HL-60 (cell line): ENCODE measurements around the gene TTYH3.

Source experiments
- DNase-seq, 2 experiments: peaks; one replicate each; pipeline ENCODE4 v3.0.0-alpha.2; 2010 to 2020; ENCODE audit warnings: low read depth in 1 of 2, low spot score in 1 of 2
- H3K27ac ChIP-seq: fragments of 250-450 bp; sonication (Bioruptor Pico); replicated peaks from 2 replicates; pipeline ENCODE4 v1.5.1; 2020; ENCODE audit warnings: mild to moderate bottlenecking, moderate library complexity
- H3K27me3 ChIP-seq: fragments of 250-450 bp; sonication (Bioruptor Pico); 2 replicates; pipeline ENCODE4 v1.5.1; 2021; ENCODE audit warnings: mild to moderate bottlenecking, moderate library complexity; ENCODE audit not compliant: insufficient read depth, poor library complexity, severe bottlenecking
- H3K4me3 ChIP-seq: replicated peaks from 2 replicates; pipeline ENCODE4 v1.5.1; 2011; ENCODE audit warnings: mild to moderate bottlenecking, control low read depth, low read length; ENCODE audit not compliant: insufficient read depth
- GABPA ChIP-seq: IDR thresholded peaks from 2 replicates; pipeline ENCODE4 v1.6.1; 2012; ENCODE audit warnings: low read depth
- POLR2AphosphoS5 ChIP-seq: IDR thresholded peaks from 2 replicates; pipeline ENCODE4 v1.6.1; 2012; ENCODE audit warnings: low read depth
- SPI1 ChIP-seq: IDR thresholded peaks from 2 replicates; pipeline ENCODE4 v1.6.1; 2012; ENCODE audit warnings: low read depth, mild to moderate bottlenecking, borderline replicate concordance
- TF ChIP-seq, protein P1 (sequence below): IDR thresholded peaks from 2 replicates; pipeline ENCODE4 v1.6.1; 2012; ENCODE audit warnings: low read depth; ENCODE audit not compliant: insufficient replicate concordance
- TF ChIP-seq, protein P2 (sequence below): IDR thresholded peaks from one replicate; pipeline ENCODE4 v1.5.1; 2011; ENCODE audit warnings: low read length, control low read depth, inconsistent platforms; ENCODE audit not compliant: insufficient read depth

Gene TTYH3

DNA sequence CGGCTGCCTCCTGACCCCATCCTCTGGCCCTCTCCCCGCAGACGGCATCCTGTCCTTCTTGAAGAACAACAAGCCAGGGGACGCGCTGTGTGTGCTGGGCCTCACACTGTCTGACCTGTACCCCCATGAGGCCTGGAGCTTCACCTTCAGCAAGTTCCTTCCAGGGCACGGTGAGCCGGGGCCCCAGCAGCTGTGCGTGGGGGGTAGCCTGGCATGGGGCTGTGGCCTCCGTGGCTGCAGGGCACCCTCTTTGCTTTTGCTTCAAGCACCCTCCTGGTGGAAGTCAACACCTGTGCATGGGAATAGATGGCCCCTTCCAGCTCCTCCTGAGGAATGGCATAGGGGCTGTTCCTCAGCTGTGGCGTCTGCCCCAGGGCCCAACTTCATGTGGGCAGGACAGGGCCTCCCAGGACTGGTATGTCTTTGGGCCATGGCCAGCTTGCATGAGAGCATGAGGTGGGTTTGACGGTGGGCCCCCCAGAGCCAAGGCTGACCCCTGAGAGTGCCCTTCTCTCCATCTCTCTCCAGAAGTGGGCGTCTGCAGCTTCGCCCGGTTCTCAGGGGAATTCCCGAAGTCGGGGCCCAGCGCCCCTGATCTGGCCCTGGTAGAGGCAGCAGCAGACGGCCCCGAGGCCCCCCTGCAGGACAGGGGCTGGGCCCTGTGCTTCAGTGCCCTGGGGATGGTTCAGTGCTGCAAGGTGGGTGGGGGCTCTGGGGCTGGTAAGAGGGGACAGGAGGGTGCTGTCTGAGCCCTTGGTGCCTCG, 76.9 kb downstream of the TTYH3 start:
- Histone ChIP-seq H3K27ac (no peak overlapping the region), H3K27me3 (no peaks in the 10 kb centered on the region), H3K4me3 (no peak overlapping the region)
- TF ChIP-seq GABPA: no peak
- no peak for TF ChIP-seq SPI1
- no peak for TF ChIP-seq POLR2AphosphoS5
- TF ChIP-seq, protein P1, sequence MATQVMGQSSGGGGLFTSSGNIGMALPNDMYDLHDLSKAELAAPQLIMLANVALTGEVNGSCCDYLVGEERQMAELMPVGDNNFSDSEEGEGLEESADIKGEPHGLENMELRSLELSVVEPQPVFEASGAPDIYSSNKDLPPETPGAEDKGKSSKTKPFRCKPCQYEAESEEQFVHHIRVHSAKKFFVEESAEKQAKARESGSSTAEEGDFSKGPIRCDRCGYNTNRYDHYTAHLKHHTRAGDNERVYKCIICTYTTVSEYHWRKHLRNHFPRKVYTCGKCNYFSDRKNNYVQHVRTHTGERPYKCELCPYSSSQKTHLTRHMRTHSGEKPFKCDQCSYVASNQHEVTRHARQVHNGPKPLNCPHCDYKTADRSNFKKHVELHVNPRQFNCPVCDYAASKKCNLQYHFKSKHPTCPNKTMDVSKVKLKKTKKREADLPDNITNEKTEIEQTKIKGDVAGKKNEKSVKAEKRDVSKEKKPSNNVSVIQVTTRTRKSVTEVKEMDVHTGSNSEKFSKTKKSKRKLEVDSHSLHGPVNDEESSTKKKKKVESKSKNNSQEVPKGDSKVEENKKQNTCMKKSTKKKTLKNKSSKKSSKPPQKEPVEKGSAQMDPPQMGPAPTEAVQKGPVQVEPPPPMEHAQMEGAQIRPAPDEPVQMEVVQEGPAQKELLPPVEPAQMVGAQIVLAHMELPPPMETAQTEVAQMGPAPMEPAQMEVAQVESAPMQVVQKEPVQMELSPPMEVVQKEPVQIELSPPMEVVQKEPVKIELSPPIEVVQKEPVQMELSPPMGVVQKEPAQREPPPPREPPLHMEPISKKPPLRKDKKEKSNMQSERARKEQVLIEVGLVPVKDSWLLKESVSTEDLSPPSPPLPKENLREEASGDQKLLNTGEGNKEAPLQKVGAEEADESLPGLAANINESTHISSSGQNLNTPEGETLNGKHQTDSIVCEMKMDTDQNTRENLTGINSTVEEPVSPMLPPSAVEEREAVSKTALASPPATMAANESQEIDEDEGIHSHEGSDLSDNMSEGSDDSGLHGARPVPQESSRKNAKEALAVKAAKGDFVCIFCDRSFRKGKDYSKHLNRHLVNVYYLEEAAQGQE: no peak
- TF ChIP-seq, protein P2, sequence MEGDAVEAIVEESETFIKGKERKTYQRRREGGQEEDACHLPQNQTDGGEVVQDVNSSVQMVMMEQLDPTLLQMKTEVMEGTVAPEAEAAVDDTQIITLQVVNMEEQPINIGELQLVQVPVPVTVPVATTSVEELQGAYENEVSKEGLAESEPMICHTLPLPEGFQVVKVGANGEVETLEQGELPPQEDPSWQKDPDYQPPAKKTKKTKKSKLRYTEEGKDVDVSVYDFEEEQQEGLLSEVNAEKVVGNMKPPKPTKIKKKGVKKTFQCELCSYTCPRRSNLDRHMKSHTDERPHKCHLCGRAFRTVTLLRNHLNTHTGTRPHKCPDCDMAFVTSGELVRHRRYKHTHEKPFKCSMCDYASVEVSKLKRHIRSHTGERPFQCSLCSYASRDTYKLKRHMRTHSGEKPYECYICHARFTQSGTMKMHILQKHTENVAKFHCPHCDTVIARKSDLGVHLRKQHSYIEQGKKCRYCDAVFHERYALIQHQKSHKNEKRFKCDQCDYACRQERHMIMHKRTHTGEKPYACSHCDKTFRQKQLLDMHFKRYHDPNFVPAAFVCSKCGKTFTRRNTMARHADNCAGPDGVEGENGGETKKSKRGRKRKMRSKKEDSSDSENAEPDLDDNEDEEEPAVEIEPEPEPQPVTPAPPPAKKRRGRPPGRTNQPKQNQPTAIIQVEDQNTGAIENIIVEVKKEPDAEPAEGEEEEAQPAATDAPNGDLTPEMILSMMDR: no peak
- no peak for DNase-seq

DNA sequence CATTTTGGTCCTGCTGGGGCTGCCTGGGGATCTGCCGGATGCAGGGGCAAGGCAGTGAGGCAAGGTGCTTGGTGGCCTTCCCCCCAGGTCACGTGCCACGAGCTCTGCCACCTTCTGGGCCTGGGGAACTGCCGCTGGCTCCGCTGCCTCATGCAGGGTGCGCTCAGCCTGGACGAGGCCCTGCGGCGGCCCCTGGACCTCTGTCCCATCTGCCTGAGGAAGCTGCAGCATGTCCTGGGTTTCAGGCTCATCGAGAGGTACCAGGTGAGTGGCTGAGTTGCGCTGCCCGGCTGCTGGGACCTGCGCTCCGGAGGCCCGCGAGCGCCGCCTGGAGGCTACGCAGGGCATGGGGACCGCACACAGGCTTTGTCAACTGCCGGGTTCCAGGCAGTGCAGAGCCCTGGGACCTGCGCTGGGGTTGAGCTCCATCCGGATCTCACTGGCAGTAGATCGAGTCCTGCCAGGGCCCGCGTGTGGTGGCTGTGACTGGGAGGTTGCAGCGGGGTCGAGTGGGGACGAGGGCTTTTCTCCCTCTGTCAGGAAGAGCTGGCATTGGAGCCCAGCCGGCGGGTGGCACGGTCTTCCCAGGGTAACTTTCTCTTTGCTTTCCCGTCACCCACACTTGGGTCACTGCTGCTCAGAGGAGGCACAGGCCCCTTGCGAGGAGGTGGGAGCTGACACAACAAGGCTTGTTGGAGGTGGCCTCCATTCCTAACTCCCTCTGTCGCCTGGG, 77.9 kb downstream of the TTYH3 start:
- Histone ChIP-seq H3K27me3 (no peaks in the 10 kb centered on the region), H3K27ac (no peak overlapping the region), H3K4me3 (no peak overlapping the region)
- DNase-seq: peak; percentile 72 to 77
- no peak for TF ChIP-seq GABPA
- TF ChIP-seq, protein P2: peak; percentile 98

DNA sequence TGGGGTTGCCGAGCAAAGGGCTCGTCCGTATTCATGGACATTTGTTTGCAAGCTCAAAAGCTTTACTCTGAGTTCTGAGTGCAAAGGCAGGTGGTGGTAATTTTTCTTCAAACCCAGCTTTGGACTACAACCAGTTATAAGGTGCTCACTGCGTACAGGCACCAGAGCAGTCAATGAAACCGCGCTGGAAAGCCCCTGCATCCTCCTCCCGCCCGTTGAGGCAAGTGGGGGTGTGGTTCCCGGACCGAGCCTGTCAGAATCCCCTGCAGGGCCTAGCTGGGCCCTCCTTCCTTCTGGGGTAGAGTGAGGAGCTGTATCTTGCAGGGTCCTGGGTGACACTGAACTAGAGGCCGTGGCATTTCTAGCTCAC, 78.5 kb downstream of the TTYH3 start:
- Histone ChIP-seq H3K27ac (no peak overlapping the region), H3K4me3 (no peak overlapping the region), H3K27me3 (no peaks in the 10 kb centered on the region)
- no peak for TF ChIP-seq POLR2AphosphoS5
- TF ChIP-seq SPI1: no peak
- TF ChIP-seq, protein P1: no peak
- DNase-seq: no peak

DNA sequence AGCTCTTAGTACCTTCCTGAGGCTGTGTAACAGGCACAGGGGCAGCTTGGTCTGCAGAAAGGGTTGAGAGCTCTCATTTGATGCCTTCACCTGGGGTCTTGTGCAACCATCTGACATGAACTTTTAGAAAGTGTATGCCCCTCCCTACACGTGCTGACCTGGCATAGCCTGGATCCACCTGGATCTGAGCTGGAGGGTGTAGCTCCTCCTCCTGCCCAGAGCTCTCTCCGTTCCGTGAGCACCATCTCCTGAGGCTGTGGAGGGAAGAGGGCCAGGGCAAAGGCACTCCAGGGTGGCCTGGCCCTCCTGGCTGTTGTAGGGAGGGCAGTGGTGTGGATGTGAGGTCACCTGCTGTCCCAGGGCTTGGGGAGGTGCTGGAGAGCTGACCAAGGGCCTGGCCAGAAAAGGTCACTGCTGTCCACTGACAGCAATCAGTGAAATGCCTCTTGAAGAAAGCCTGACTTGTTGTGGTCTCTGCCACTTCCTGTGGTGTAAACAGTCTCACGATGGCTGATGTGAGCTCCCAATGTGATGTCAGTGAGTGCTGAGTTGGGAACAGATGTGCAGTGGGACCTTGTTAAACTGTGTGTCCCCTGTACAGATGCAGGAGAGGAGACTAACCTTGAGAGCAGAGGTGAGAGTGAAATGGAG, 79.2 kb downstream of the TTYH3 start:
- TF ChIP-seq, protein P1: no peak
- TF ChIP-seq, protein P2: no peak
- TF ChIP-seq SPI1 (peak; percentile 22; the same call in 1 of the 2 replicates), GABPA (0 out of 2 replicates have a peak, but pooled peaks have one; percentile 10), POLR2AphosphoS5 (peak; percentile 70; the same call in 1 of the 2 replicates)
- no peak overlapping the region for H3K27ac ChIP-seq
- peak in 1 of 2 experiments; percentile 68 for DNase-seq
- no peak overlapping the region for H3K4me3 ChIP-seq
- H3K27me3 ChIP-seq: no peaks in the 10 kb centered on the region
